ENCODE results near the gene SLC35F1. TPM values are rescaled to one million over a fixed set of nuclear protein-coding genes. Genes with fewer than 3 reads are reported as not detected.

Gene SLC35F1
- total and polyA plus RNA-seq, 7 donors, result 0.04 to 0.32 (median 0.14) TPM; not detected in 1

DNA sequence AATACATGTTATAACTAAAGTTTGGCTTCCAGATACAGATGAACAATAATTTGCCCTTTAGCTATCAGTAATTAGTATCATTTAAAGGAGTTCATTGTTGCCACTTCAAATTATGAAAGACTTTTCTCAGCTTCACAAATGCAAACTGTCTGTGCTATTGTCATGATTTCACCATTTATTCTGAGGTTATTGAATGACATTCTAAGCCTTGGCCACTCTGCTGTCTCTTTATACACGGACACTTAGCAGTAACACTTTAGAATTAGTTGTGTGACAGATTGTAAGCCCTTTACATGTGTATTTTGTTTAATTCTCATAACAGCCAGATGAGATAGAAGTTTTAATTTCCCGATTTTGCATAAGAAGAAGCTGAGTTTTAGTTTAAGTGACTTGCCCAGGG is 176.6 kb downstream of the SLC35F1 start:
- Histone ChIP-seq H3K27me3 (ENCODE audit: insufficient read depth in 3 of 3, low read length in 2 of 3) (no peaks in the 10 kb centered on the region), H3K4me3 (no peak overlapping the region), H3K4me1 (no peaks in the 10 kb centered on the region), H3K9me3 (no peaks in the 10 kb centered on the region), H3K27ac (no peak overlapping the region), H3K36me3 (ENCODE audit: insufficient read depth in 1 of 2, low read depth in 1 of 2) (no peaks in the 10 kb centered on the region)
- WGBS, 3 donors, result 69 to 81% (median 77%) methylated on average over 2 of the region's 2 CpGs
- TF ChIP-seq CTCF (IDR thresholded peaks at IDR 0.05), result no peak
- ATAC-seq (no peak), DNase-seq (no peak)
- intact Hi-C loops (cut with DNase I), result no loop called here

- Histone ChIP-seq H3K4me1 (no peaks in the 10 kb centered on the region), H3K4me3 (no peak overlapping the region), H3K27me3 (ENCODE audit: insufficient read depth in 3 of 3, low read length in 2 of 3) (no peaks in the 10 kb centered on the region), H3K36me3 (ENCODE audit: insufficient read depth in 1 of 2, low read depth in 1 of 2) (no peaks in the 10 kb centered on the region), H3K27ac (no peak overlapping the region), H3K9me3 (no peaks in the 10 kb centered on the region)
- 62 to 68% (median 66%) methylated on average over 2 of the region's 2 CpGs for WGBS, 3 donors
- DNase-seq, result no peak
- intact Hi-C loops (cut with DNase I), result no loop called here
- no peak for ATAC-seq
- TF ChIP-seq CTCF (IDR thresholded peaks at IDR 0.05), result no peak
Measured at GRCh38 chr6:118085665-118086064, 178.6 kb downstream of the SLC35F1 start.

GRCh38 chr6:118086159-118086558 is 179.1 kb downstream of the SLC35F1 start:
- ATAC-seq (no peak), DNase-seq (no peak)
- TF ChIP-seq CTCF (IDR thresholded peaks at IDR 0.05), result no peak
- no peaks in the 10 kb centered on the region for H3K27me3 ChIP-seq (ENCODE audit: insufficient read depth in 3 of 3, low read length in 2 of 3)
- H3K4me1 ChIP-seq, result no peaks in the 10 kb centered on the region
- no peak overlapping the region for H3K4me3 ChIP-seq
- H3K27ac ChIP-seq, result no peak overlapping the region
- H3K9me3 ChIP-seq, result no peaks in the 10 kb centered on the region
- 60 to 67% (median 64%) methylated on average over 2 of the region's 2 CpGs for WGBS, 3 donors
- intact Hi-C loops (cut with DNase I), result no loop called here
- no peaks in the 10 kb centered on the region for H3K36me3 ChIP-seq (ENCODE audit: insufficient read depth in 1 of 2, low read depth in 1 of 2)

DNA sequence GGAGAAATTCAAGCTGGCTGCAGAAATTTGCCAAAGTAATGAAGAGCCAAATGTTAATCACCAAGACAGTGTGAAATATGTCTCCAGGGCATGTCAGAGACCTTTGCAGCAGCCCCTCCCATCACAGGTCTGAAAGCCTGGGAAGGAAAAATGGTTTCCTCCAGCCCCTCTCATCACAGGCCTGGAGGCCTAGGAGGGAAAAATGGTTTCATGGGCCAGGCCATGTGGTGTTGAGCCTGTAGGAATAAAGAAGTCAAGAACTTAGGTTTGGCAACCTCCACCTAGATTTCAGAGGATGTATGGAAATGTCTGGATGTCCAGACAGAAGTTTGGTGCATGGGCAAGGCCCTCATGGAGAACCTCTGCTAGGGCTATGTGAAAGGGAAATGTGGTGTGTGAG is 185.0 kb downstream of the SLC35F1 start:
- ATAC-seq, result no peak
- Histone ChIP-seq H3K4me1 (no peaks in the 10 kb centered on the region), H3K27me3 (ENCODE audit: insufficient read depth in 3 of 3, low read length in 2 of 3) (no peaks in the 10 kb centered on the region), H3K27ac (no peak overlapping the region), H3K36me3 (ENCODE audit: insufficient read depth in 1 of 2, low read depth in 1 of 2) (no peaks in the 10 kb centered on the region), H3K9me3 (no peaks in the 10 kb centered on the region), H3K4me3 (no peak overlapping the region)
- intact Hi-C loops (cut with DNase I), result no loop called here
- no peak for DNase-seq
- no peak for TF ChIP-seq CTCF (IDR thresholded peaks at IDR 0.05)

GRCh38 chr6:118097576-118097975 is 190.5 kb downstream of the SLC35F1 start:
- Histone ChIP-seq H3K36me3 (ENCODE audit: insufficient read depth in 1 of 2, low read depth in 1 of 2) (no peaks in the 10 kb centered on the region), H3K27me3 (ENCODE audit: insufficient read depth in 3 of 3, low read length in 2 of 3) (peaks cover 0 to 2% (median 0%) of the 10 kb centered on the region in 3 donors), H3K4me1 (no peaks in the 10 kb centered on the region), H3K27ac (no peak overlapping the region), H3K9me3 (no peaks in the 10 kb centered on the region), H3K4me3 (no peak overlapping the region)
- ATAC-seq (no peak), DNase-seq (no peak)
- intact Hi-C loops (cut with DNase I), result no loop called here
- 76 to 82% (median 82%) methylated on average over 3 of the region's 3 CpGs for WGBS, 3 donors
- no peak for TF ChIP-seq CTCF (IDR thresholded peaks at IDR 0.05)
